Measurements from ENCODE around the gene TSPOAP1. TPM values are rescaled to one million over a fixed set of nuclear protein-coding genes. Genes with fewer than 3 reads are reported as not detected.

The TSPOAP1 gene
- total and polyA plus RNA-seq, 10 of the 15 experiments (the other 5 are each of a cell fraction or from before 2014, with no cell fraction given), result 0.58 to 16.4 (median 4.2) TPM; not detected in 1

DNA sequence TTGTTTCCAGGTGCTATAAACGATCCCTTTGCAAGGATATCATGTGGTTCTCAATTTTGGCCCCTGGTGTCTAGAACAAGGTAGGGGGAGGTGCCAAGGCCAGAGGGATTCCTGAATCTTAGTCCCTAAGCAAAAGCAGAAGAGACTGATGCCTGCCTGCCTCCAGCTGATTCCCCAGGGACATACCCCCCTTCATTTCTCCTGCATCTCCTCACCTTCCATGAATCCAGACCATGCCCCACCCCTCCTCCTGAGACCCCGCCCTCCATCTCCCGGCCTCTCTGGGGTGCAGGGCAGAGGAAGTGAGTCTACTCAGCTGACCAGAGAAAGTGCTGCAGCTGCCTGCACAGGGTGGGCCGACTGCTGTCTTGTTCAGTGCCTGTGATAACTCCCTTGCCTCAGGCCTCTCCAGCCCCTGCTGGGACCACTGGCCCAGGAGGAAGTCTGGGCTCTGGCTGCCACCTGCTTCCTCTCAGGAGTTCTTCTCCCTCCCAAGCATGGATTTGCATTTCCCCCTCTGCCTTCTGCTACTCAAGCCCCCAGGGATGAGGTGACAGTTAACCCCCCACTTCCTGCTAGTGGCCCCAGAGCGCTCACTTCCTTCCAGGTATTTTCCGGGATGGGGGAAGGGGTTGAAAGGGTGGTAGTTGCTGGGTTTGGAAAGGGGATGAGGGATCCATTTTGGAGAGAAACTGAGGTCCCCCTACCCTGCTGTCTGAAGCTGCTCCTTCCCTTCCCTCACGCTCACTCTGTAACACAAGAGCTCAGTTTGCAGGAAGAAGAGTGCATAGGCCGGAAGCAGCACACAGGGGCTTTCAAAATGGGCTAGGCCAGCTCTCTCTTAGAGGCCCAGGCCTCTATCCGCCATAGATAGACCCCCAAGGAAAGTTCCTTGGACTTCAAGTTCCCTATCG, 10.5 kb upstream of the TSPOAP1 start (continued):
- TF ChIP-seq CREM (IDR thresholded peaks at IDR 0.05; ENCODE audit: low read depth), result peak; percentile 46; the same call in 1 of the 2 replicates
- TF ChIP-seq E2F8 (IDR thresholded peaks at IDR 0.05; ENCODE audit: low read depth, partially characterized antibody), result no peak
- 0 out of 2 replicates have a peak, but pooled peaks have one; percentile 30 for TF ChIP-seq TBL1XR1 (IDR thresholded peaks at IDR 0.05; ENCODE audit: low read depth, low read length)
- TF ChIP-seq EED (IDR thresholded peaks at IDR 0.05; ENCODE audit: low read depth), result peak; percentile 87

GRCh38 chr17:58338454-58338840, 9.9 kb upstream of the TSPOAP1 start:
- FAIRE-seq, result no peak
- TF ChIP-seq ASH2L (IDR thresholded peaks at IDR 0.05; ENCODE audit: borderline replicate concordance, low read depth), result 0 out of 2 replicates have a peak, but pooled peaks have one; percentile 11
- TF ChIP-seq, protein P1, sequence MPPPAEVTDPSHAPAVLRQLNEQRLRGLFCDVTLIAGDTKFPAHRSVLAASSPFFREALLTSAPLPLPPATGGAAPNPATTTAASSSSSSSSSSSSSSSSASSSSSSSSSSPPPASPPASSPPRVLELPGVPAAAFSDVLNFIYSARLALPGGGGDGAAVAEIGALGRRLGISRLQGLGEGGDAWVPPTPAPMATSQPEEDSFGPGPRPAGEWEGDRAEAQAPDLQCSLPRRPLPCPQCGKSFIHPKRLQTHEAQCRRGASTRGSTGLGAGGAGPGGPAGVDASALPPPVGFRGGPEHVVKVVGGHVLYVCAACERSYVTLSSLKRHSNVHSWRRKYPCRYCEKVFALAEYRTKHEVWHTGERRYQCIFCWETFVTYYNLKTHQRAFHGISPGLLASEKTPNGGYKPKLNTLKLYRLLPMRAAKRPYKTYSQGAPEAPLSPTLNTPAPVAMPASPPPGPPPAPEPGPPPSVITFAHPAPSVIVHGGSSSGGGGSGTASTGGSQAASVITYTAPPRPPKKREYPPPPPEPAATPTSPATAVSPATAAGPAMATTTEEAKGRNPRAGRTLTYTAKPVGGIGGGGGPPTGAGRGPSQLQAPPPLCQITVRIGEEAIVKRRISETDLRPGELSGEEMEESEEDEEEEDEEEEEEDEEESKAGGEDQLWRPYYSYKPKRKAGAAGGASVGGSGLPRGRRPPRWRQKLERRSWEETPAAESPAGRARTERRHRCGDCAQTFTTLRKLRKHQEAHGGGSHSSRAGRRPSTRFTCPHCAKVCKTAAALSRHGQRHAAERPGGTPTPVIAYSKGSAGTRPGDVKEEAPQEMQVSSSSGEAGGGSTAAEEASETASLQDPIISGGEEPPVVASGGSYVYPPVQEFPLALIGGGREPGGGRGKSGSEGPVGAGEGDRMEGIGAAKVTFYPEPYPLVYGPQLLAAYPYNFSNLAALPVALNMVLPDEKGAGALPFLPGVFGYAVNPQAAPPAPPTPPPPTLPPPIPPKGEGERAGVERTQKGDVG (CRISPR knock-in tag; IDR thresholded peaks at IDR 0.05), result no peak
- TF ChIP-seq LARP7 (IDR thresholded peaks at IDR 0.05), result peak; percentile 45
- TF ChIP-seq ZNF217 (IDR thresholded peaks at IDR 0.05), result peak; percentile 98
- TF ChIP-seq IKZF2 (IDR thresholded peaks at IDR 0.05), result no peak
- TF ChIP-seq SMC3 (IDR thresholded peaks at IDR 0.05; ENCODE audit: borderline replicate concordance, low read length), result 0 out of 2 replicates have a peak, but pooled peaks have one; percentile 20
- TF ChIP-seq SMARCA5 (IDR thresholded peaks at IDR 0.05), result peak; percentile 98
- peak; percentile 76; the same call in 1 of the 2 replicates for TF ChIP-seq ZNF207 (IDR thresholded peaks at IDR 0.05; ENCODE audit: borderline replicate concordance)

More at GRCh38 chr17:58338454-58338840, 9.9 kb upstream of the TSPOAP1 start:
- H3K9ac ChIP-seq (ENCODE audit: control insufficient read depth, insufficient read depth, low read length), result peak overlapping the region; percentile 99
- H3K4me2 ChIP-seq (ENCODE audit: control insufficient read depth, insufficient read depth), result peak overlapping the region; percentile 92
- H3K36me3 ChIP-seq (ENCODE audit: control insufficient read depth in 2 of 2, insufficient read depth in 2 of 2, low read length in 1 of 2), result no peaks in the 10 kb centered on the region
- ATAC-seq, result peak; percentile 0
- peak overlapping the region; percentile 100 for H3K27ac ChIP-seq (ENCODE audit: control insufficient read depth, insufficient read depth)
- H3K4me1 ChIP-seq (ENCODE audit: control insufficient read depth, insufficient read depth, low read length), result peaks cover 65% of the 10 kb centered on the region
- ChIA-PET POLR2A (interaction anchor here (1.0 to 18.5 kb wide), 10 partner anchors 6 to 293 kb away, joined by 3 to 373 read pairs (median 7); partner anchors contain the start of genes MKS1, RNF43, SUPT4H1 and TSPOAP1), CTCF (interaction anchor here (1.4 to 4.3 kb wide), 5 partner anchors 7 to 77 kb away, joined by 6 to 53 read pairs (median 20); partner anchors contain the start of genes RNF43 and TSPOAP1), RAD21 (ENCODE audit: unreplicated experiment) (interaction anchor here (1.3 to 18.1 kb wide), 10 partner anchors 11 to 106 kb away, joined by 4 to 323 read pairs (median 10); partner anchors contain the start of genes RNF43, SUPT4H1 and TSPOAP1), SMC1A (ENCODE audit: uncharacterized antibody, unreplicated experiment) (interaction anchor here (1.3 to 10.3 kb wide), 10 partner anchors 5 to 77 kb away, joined by 3 to 195 read pairs (median 10); partner anchors contain the start of genes RNF43, SUPT4H1 and TSPOAP1)
- H2AFZ ChIP-seq (ENCODE audit: control insufficient read depth, low read depth, low read length), result no peak overlapping the region
- no peaks in the 10 kb centered on the region for H3K9me3 ChIP-seq (replicated peaks; ENCODE audit: control insufficient read depth, insufficient read depth, low read length)
- intact Hi-C loops (cut with micrococcal nuclease; ENCODE audit: unreplicated experiment), result loop anchor here (1.0 to 5.0 kb wide), 3 partner anchors 78 to 436 kb away; partner anchors contain the start of gene RNF43
- 0% methylated on average over 3 of the region's 3 CpGs for WGBS (ENCODE audit: insufficient coverage, insufficient replicate concordance, low lambda C conversion rate, missing lambda C conversion rate)
- no peak for DNase-seq (ENCODE audit: low read depth, low spot score)
- H3K27me3 ChIP-seq (replicated peaks in 1 of 2; ENCODE audit: control insufficient read depth in 2 of 2, insufficient read depth in 2 of 2, low read length in 1 of 2), result no peaks in the 10 kb centered on the region
- peak overlapping the region; percentile 81 for H3K4me3 ChIP-seq
- BruUV-seq (replicated peaks), result no TSS peak
- in situ Hi-C loops (cut with MboI), result loop anchor here (10.0 kb wide), 1 partner anchor 1496 kb away; no protein-coding TSS in a partner anchor
- peaks cover 95% of the 10 kb centered on the region for H3K79me2 ChIP-seq (ENCODE audit: control insufficient read depth, insufficient read depth, low read length)
- no peaks in the 10 kb centered on the region for H4K20me1 ChIP-seq (ENCODE audit: control insufficient read depth, insufficient read depth)

Measured in GM12878 (cell line).